GM13976 (cell line): Measurements from ENCODE around the gene TMEM234.

Experiments
- DNase-seq: peaks from one replicate; pipeline ENCODE4 v3.0.0; 2012; ENCODE audit warnings: low spot score
- in situ Hi-C: fragments of 300-500 bp; cut with MboI; formaldehyde crosslinking; loops from one replicate; pipeline ENCODE4 v1.12.0; 2022; ENCODE audit warnings: low sequenced_read_pairs, mixed read lengths, inconsistent platforms; ENCODE audit not compliant: unreplicated experiment
- TF ChIP-seq, protein P1 (sequence below): IDR thresholded peaks from 2 replicates; pipeline ENCODE4 v1.5.1; 2012; ENCODE audit warnings: borderline replicate concordance, mild to moderate bottlenecking; ENCODE audit not compliant: insufficient read depth; ENCODE audit errors: extremely low read depth, missing control alignments, control extremely low read depth

The TMEM234 gene

GRCh38 chr1:32184650-32185049 is 37.5 kb downstream of the TMEM234 start:
- in situ Hi-C loops = no loop called here
- TF ChIP-seq, protein P1, sequence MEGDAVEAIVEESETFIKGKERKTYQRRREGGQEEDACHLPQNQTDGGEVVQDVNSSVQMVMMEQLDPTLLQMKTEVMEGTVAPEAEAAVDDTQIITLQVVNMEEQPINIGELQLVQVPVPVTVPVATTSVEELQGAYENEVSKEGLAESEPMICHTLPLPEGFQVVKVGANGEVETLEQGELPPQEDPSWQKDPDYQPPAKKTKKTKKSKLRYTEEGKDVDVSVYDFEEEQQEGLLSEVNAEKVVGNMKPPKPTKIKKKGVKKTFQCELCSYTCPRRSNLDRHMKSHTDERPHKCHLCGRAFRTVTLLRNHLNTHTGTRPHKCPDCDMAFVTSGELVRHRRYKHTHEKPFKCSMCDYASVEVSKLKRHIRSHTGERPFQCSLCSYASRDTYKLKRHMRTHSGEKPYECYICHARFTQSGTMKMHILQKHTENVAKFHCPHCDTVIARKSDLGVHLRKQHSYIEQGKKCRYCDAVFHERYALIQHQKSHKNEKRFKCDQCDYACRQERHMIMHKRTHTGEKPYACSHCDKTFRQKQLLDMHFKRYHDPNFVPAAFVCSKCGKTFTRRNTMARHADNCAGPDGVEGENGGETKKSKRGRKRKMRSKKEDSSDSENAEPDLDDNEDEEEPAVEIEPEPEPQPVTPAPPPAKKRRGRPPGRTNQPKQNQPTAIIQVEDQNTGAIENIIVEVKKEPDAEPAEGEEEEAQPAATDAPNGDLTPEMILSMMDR = no peak
- no peak for DNase-seq

GRCh38 chr1:32182060-32182459 is 40.1 kb downstream of the TMEM234 start:
- TF ChIP-seq, protein P1 = no peak
- no peak for DNase-seq
- in situ Hi-C loops = no loop called here

GRCh38 chr1:32181563-32181962 is 40.6 kb downstream of the TMEM234 start:
- in situ Hi-C loops = no loop called here
- TF ChIP-seq, protein P1 = no peak
- no peak for DNase-seq

DNA sequence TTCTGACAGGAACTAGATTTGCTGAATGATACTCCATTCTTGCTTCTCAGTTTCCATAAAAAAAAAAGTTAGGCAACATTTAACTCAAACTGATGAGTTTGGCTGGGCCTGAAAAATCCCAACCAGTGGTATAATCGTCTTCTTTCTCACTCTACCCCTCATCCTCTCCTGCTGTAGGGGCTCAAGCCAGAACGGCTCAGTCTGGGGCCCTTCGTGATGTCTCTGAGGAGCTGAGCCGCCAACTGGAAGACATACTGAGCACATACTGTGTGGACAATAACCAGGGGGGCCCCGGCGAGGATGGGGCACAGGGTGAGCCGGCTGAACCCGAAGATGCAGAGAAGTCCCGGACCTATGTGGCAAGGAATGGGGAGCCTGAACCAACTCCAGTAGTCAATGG is 41.1 kb downstream of the TMEM234 start:
- in situ Hi-C loops = no loop called here
- TF ChIP-seq, protein P1 = no peak
- no peak for DNase-seq

- DNase-seq = peak; percentile 56
- TF ChIP-seq, protein P1 = no peak
- in situ Hi-C loops = no loop called here
Measured at GRCh38 chr1:32180186-32181060, 41.7 kb downstream of the TMEM234 start.

DNA sequence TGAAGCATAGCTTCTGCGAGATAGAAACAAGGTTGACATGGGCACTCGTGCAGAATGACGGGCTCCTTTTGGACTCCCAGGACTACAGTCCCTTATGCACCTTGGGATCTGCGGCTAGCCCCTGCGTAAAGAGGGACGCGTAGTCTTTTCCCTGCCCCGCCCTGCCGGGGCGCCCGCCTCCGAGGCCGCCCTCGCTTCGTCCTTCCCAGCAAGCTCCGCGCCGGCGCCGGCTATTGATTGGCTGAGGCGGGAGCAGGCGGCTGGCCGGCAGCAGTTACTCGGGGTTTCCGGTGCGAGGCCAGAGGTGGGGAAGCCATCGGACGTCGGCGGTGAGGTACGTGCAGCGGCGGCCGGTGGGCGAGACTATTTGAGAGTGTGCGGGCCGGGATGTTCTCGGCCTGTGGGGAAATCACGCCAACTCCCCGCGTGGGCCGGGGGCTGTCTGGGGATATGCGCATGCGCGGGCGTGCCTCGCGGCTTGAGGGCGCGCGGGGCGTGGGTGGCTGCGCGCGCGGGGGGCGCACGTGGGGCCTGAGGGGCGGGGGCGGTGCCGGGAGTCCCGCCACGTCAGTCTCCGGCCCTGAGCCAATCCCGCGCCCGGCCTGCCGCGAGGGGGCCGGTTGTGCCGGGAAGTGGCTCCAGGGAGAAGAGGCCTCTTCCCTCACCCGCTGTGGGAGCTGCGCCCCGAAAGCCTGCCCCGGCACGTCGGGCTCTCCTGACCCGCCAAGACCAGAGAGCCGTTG is 42.5 kb downstream of the TMEM234 start, which contains the start of gene TXLNA:
TXLNA (plus strand) TSS at position 233 of the 743 bp plus-strand sequence. CDS start 671 bp downstream, outside the sequence.
- in situ Hi-C loops = no loop called here
- peak; percentile 98 for DNase-seq
- TF ChIP-seq, protein P1 = no peak
